Ramos (cell line): ENCODE measurements around the gene CCSER1.
"Not testable (repeated sequence)": the region's sequence is repeated elsewhere in the genome, so short reads cannot be mapped to it uniquely, and the experiment has no call there.

Source experiments
- in situ Hi-C: fragments of 300-500 bp; cut with MboI; formaldehyde crosslinking; loops from one replicate; pipeline ENCODE4 v1.14.3; 2022; ENCODE audit warnings: low sequenced_read_pairs; ENCODE audit not compliant: unreplicated experiment

The CCSER1 gene

GRCh38 chr4:91288702-91289311 is 1161.6 kb downstream of the CCSER1 start:
- in situ Hi-C loops, result no loop called here

- in situ Hi-C loops, result no loop called here
Observed at GRCh38 chr4:91298156-91298700, 1171.0 kb downstream of the CCSER1 start.

DNA sequence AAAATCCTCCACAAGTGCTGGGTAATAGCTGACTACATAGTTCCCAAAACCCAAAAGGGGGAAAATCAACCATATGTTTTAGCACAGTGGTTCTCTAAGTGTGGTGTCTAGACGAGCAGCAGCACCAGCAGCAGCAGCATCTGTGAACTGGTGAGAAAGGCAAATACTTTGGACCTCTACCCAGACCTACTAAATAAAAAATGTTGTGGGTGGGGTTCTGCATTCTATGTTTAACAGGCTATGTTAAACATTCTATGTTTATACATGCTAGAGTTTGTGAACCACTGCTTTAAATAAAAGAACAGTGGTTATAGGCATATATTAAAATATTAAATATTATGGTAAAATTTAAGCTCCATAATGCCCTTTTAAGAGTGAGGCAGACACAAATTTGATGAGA is 1171.6 kb downstream of the CCSER1 start:
- in situ Hi-C loops, result no loop called here

DNA sequence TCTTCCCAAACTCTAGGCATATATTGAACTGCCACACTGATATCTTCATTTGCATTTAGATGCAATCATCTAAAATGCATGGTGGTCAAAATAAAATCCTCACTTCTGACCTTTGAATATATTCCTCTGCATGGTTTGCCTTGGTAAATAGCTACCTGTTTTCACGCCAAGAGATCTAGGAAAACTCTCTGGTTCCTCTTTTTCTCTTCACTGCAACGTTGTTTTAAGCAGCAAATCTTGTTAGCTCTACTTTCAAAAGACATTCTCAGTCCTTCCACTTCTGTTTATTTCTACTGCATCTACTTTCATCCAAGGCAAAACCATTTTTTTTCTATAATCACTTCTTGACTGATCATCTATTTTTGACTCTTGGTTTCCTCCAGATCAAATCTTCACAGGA is 1174.9 kb downstream of the CCSER1 start:
- in situ Hi-C loops, result no loop called here

DNA sequence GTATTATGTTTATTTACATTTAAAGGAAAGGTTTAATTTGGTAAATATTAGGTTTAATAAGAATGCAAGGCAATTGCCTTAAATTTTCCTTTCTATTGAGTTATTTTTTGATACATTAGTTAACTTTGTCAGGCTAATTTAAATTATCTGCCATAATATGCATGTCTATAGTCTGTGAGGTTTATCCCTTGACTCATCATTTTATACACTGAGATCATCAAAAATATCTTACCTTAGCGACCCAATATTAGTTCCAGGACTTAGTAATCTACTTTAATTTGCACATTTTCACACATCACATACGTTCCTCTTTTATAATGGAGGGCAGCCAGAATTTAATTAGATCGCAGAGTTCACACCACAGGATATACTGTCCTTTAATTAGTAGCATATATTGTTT is 1177.1 kb downstream of the CCSER1 start:
- in situ Hi-C loops, result no loop called here

GRCh38 chr4:91317434-91317833 is 1190.2 kb downstream of the CCSER1 start:
- in situ Hi-C loops, result no loop called here

GRCh38 chr4:91319556-91320268 is 1192.5 kb downstream of the CCSER1 start:
- in situ Hi-C loops, result no loop called here

GRCh38 chr4:91322961-91323360 is 1195.8 kb downstream of the CCSER1 start:
- in situ Hi-C loops, result no loop called here

GRCh38 chr4:91325495-91325894 is 1198.3 kb downstream of the CCSER1 start:
- in situ Hi-C loops, result no loop called here

GRCh38 chr4:91326167-91326566 is 1199.0 kb downstream of the CCSER1 start:
- in situ Hi-C loops, result not testable (repeated sequence)

DNA sequence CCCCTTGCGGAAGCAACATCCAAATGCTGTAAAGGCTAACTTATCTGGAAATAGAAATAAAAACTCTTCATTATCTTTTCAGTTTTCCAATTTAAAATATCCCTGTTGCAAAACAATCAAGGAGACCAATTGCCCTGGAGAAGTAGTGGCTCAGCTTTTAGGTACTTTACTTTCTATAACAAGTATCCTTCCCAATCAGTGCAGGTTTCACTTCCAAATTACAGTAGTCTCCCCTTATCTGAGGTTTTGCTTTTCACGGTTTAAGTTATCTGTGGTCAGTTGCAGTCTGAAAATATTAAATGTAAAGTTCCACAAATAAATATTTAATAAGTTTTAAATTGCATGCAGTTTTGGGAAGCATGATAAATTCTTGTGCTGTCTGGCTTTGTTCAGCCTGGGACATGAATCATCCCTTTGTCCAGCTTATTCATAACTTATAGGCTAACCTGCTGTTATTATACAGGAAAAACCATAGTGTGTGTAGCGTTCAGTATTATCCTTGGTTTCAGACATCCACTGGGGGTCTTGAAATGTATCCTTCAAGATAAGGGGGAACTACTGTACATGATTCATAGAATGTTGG is 1203.5 kb downstream of the CCSER1 start:
- in situ Hi-C loops, result no loop called here

DNA sequence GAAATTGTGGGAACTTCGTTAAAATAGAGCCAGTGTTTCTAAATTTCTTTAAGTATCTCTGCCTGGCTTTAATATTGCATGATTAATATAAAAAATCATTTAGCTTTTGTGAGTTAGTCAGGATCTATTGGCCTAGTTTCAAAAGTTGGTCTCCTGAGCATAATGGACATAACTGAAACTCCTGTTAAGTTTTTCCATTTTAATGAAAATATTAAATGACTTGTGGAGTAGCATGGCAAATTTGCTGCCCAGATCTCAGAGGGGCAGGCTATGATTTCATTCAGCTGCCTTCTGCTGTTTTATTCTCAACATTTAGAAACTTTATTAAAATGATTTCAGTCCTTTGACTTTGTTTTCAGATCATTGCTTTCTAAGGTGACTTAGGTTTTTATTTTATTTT is 1213.6 kb downstream of the CCSER1 start:
- in situ Hi-C loops, result no loop called here

DNA sequence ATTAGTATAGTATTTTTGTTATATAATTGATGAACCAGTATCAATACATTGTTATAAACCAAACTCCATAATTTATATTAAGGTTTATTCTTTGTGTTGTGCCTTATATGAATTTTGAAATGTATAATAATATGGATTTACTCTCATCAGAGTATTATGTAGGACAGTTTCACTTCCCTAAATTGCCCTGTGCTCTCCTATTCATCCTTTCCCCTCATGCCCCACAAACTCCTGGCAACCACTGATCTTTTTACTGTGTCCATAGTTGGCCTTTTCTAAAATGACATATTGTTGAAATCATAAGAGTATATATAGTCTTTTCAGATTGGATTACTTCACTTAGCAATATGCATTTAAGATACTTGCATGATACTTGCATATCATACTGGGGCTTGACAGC is 1218.4 kb downstream of the CCSER1 start:
- in situ Hi-C loops, result no loop called here

DNA sequence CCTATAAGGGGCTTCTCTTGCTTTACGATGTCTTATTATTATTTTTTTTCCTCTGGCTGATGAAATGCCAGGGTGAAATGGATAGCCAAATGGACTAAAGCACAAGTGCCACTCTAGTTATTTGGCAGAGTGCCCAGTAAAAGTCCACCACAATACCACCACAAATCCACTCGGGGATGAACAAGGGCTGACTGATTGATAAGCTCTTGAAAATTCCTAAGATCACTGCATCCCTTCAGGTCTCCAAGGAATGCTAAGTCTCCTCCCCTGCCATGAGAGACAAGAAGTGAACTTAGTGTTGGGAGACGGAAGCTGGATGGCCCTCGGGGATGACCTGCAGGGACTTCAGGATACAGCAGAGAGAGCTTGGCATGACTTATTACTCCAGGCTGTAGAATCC is 1229.3 kb downstream of the CCSER1 start:
- in situ Hi-C loops, result not testable (repeated sequence)

DNA sequence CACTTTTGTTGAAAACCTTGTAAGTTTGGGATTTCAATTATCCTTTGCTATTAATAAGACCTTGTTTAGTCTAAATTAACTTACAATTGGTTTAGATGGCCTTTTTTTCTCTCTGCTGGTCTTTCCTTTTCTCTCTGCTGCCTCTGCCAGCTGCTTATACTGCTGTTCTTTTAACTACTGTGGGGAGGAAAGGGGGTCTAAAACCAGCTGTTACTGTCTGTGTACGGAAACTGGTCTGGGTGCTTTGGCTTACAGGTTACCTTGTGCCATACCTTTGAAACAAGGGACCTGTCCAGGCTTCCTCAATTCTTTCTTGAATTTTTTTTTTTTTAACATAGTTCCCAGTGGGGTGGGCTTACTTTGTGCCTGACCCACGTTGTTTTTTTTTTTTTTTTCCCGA is 1230.8 kb downstream of the CCSER1 start:
- in situ Hi-C loops, result not testable (repeated sequence)

- in situ Hi-C loops, result not testable (repeated sequence)
Observed at GRCh38 chr4:91358621-91359020, 1231.4 kb downstream of the CCSER1 start.

DNA sequence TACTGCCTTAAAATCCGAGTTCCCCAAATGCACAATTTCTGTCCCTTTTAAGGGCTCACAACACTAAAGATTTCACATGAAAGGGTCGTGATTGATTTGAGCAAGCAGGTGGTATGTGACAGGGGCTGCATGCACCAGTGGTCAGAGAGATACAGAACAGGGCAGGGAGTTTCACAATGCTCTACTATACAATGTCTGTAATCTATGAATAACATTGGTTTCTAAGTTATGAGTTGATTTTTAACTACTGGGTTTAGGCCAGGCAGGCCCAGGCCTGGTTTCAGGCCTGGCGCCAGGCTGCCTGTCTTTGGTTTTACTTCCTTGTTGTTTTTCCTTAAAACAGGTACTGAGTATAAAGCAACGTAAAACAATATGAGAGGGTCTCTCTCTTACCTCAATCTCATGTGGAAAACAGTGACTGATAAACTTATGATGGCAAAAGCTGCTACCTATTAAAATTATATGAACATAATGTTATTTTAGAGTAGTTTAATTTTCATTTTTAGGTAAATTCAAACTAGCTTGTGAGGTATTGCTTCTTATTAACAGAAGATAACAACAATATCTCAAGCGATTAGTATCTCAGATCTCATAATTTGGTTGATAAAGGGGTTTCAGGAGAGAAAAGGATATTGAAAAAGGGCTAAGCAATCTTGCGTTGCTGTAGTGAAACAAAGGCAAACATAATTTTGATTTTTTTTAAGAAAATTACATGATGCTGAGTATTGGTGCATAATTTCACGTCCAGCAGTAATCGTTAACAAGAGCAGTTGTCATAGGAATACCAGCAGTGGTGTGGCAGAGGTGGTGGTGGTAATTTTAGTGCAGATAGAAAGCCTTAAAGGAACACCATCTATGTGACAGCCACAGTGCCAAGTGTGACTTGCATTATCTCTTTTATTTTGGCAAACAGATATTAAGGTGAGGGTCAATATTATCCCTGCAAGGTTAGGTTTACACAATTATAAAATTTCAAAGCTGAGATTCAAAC is 1232.1 kb downstream of the CCSER1 start:
- in situ Hi-C loops, result no loop called here

- in situ Hi-C loops, result no loop called here
Observed at GRCh38 chr4:91362125-91362524, 1234.9 kb downstream of the CCSER1 start.

- in situ Hi-C loops, result no loop called here
Observed at GRCh38 chr4:91366554-91366953, 1239.4 kb downstream of the CCSER1 start.

DNA sequence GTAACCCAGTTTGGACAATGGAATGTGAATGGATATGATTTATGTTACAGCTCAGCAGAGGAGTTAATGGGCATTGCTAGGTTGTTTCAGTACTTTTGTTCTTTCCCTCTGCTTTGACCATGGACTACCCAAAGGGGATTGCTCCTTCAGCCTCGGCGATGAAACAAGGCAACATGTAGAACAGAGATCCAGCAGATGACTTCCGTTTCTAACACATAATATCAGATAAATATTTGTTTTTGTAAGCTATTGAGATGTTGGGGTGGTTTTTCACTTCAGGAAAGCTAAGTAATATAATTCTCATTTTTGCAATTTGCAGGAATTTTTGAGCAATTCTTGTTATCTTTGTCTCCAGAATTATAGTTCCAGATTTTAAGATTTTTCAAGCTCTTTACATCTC is 1241.9 kb downstream of the CCSER1 start:
- in situ Hi-C loops, result no loop called here
